Fibroblast of villous mesenchyme (primary cell): ENCODE results near the gene CDIPT. TPM values are rescaled to one million over a fixed set of nuclear protein-coding genes. Genes with fewer than 3 reads are reported as not detected.
"Not testable (repeated sequence)": the region's sequence is repeated elsewhere in the genome, so short reads cannot be mapped to it uniquely, and the experiment has no call there.

Source experiments
- DNase-seq: peaks from one replicate; pipeline ENCODE4 v3.0.0-alpha.2; 2010; ENCODE audit warnings: low read depth
- H3K4me3 ChIP-seq: 2 replicates; pipeline ENCODE4 v1.5.1; 2011; ENCODE audit warnings: low read depth, mild to moderate bottlenecking, low read length
- total RNA-seq: library from RNA; depleted of rRNA; stranded (reverse); fragments of >200 nt; gene quantifications from 2 replicates; pipeline ENCODE4 v1.2.3, GENCODE V29; 2012
- TF ChIP-seq, protein P1 (sequence below): IDR thresholded peaks from 2 replicates; pipeline ENCODE4 v1.5.1; 2012; ENCODE audit warnings: low read depth, mild to moderate bottlenecking, low read length; ENCODE audit not compliant: insufficient read depth

Gene CDIPT
- 60.9 and 84.6 TPM in 2 replicates for total RNA-seq

- peak; percentile 99 for DNase-seq
- TF ChIP-seq, protein P1, sequence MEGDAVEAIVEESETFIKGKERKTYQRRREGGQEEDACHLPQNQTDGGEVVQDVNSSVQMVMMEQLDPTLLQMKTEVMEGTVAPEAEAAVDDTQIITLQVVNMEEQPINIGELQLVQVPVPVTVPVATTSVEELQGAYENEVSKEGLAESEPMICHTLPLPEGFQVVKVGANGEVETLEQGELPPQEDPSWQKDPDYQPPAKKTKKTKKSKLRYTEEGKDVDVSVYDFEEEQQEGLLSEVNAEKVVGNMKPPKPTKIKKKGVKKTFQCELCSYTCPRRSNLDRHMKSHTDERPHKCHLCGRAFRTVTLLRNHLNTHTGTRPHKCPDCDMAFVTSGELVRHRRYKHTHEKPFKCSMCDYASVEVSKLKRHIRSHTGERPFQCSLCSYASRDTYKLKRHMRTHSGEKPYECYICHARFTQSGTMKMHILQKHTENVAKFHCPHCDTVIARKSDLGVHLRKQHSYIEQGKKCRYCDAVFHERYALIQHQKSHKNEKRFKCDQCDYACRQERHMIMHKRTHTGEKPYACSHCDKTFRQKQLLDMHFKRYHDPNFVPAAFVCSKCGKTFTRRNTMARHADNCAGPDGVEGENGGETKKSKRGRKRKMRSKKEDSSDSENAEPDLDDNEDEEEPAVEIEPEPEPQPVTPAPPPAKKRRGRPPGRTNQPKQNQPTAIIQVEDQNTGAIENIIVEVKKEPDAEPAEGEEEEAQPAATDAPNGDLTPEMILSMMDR = peak; percentile 62
Measured at GRCh38 chr16:29862884-29863668, at the start of gene CDIPT. Gene CDIPT, minus strand, starts transcription at chr16:29863226. Its CDS starts 369 bp downstream, at chr16:29862857.

GRCh38 chr16:29912087-29912486 lies 49.1 kb upstream of the CDIPT start:
- TF ChIP-seq, protein P1 = no peak
- no peak for DNase-seq
- no peak overlapping the region for H3K4me3 ChIP-seq

More at GRCh38 chr16:29862884-29863668, at the start of gene CDIPT:
- H3K4me3 ChIP-seq = peak within 1 kb of the TSS; percentile 88

GRCh38 chr16:29911676-29912010 lies 48.6 kb upstream of the CDIPT start:
- TF ChIP-seq, protein P1 = no peak
- no peak overlapping the region for H3K4me3 ChIP-seq
- no peak for DNase-seq

- no peak overlapping the region for H3K4me3 ChIP-seq
- DNase-seq = no peak
- TF ChIP-seq, protein P1 = no peak
Measured at GRCh38 chr16:29910819-29911675, 48.0 kb upstream of the CDIPT start.

DNA sequence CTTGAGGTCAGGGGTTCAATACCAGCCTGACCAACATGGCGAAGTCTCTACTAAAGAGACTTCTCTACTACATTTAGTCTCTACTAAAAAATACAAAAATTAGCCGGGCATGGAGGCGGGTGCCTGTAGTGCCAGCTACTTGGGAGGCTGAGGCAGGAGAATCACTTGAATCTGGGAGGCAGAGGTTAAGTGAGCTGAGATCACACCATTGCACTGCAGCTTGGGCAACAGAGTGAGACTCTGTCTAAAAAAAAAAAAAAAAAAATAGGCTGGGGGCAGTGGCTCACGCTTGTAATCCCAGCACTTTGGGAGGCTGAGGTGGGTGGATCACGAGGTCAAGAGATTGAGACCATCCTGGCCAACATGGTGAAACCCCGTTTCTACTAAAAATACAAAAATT lies 46.8 kb upstream of the CDIPT start:
- DNase-seq = not testable (repeated sequence)

DNA sequence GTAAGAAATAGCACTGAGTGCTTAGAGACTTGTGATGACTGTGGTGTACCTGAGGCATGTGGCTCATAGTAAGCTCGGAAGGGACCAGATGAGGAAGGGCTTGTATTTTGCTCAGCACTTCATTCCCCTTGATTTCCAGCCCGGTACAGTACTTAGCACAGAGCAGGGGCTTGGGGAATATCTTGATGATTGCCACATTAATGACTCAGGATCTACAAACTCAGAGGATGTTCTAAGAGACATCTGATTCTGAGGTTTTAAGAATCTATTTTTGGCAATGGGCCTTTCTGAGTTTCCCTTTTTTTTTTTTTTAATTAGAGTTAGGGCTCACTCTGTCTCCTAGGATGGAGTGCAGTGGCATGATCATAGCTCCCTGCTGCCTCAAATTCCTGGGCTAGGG lies 46.4 kb upstream of the CDIPT start:
- DNase-seq = peak; percentile 33
- H3K4me3 ChIP-seq = no peak overlapping the region
- TF ChIP-seq, protein P1 = no peak

More for the DNA sequence above, 46.8 kb upstream of the CDIPT start:
- H3K4me3 ChIP-seq = not testable (repeated sequence)

GRCh38 chr16:29908719-29909220 lies 45.7 kb upstream of the CDIPT start:
- TF ChIP-seq, protein P1 = no peak
- no peak for DNase-seq

More at GRCh38 chr16:29908719-29909220, 45.7 kb upstream of the CDIPT start:
- no peak overlapping the region for H3K4me3 ChIP-seq
